ENCODE data around the gene TMEM132D. TPM values are rescaled to one million over a fixed set of nuclear protein-coding genes. Genes with fewer than 3 reads are reported as not detected.

Gene TMEM132D
- total RNA-seq, 1 experiment from 2014 or later, result 0.26 TPM

DNA sequence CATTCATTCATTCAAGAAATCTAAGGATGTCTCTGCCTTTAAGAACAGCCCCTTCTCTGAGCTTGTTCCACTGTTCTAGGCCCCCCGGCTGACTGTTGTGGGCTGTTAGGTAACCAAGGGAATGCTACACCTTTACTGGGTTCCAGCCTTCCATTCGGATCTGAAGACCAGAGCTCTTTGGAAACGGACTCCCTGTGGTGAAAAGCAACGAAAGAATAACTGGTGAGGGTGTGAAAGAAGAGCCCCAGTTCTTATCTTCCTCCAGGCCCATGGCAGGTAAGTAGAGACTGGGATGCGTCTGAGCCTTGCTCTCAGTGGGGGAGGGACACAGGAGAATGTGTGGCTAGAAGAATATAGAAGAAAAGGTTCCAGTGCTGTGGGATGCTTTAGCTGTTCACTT is 207.4 kb downstream of the TMEM132D start:
- H3K4me3 ChIP-seq, result no peak overlapping the region
- no peaks in the 10 kb centered on the region for H3K36me3 ChIP-seq
- DNase-seq, result no peak
- H3K4me1 ChIP-seq, result no peaks in the 10 kb centered on the region
- H3K27ac ChIP-seq, result no peak overlapping the region
- no peaks in the 10 kb centered on the region for H3K9me3 ChIP-seq (replicated peaks)
- no peaks in the 10 kb centered on the region for H3K27me3 ChIP-seq

DNA sequence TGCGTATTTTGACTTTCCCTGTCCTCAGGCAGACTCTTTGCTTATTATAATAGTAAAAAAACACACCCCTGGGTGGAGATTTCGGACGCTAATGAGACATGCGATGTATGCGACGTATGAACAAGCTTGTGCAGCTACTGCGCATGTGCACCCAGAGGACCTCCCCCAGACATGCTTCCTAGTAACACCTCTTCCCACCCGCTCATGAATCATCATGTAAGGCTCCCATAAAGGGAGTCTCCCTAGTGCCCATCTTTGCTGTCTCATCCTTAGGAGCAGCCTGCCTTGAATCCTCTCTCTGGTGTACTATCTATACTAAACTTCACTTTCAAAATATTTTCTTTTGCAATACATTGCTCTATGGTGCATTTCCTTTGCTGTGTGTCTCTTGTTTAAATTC is 210.1 kb downstream of the TMEM132D start:
- no peaks in the 10 kb centered on the region; the same call in 1 of the 2 replicates for H3K4me1 ChIP-seq
- H3K4me3 ChIP-seq, result no peak overlapping the region
- no peaks in the 10 kb centered on the region for H3K9me3 ChIP-seq (replicated peaks)
- no peak for DNase-seq
- H3K27ac ChIP-seq, result no peak overlapping the region
- H3K27me3 ChIP-seq, result no peaks in the 10 kb centered on the region
- no peaks in the 10 kb centered on the region for H3K36me3 ChIP-seq

GRCh38 chr12:129687731-129688130 is 216.1 kb downstream of the TMEM132D start:
- Histone ChIP-seq H3K27ac (peak overlapping the region; percentile 33; the same call in 1 of the 2 replicates), H3K4me3 (no peak overlapping the region), H3K36me3 (no peaks in the 10 kb centered on the region), H3K4me1 (peaks cover 16% of the 10 kb centered on the region), H3K27me3 (no peaks in the 10 kb centered on the region), H3K9me3 (replicated peaks) (no peaks in the 10 kb centered on the region)
- peak; percentile 58 to 77 for DNase-seq

GRCh38 chr12:129681830-129682229 is 222.0 kb downstream of the TMEM132D start:
- no peaks in the 10 kb centered on the region for H3K27me3 ChIP-seq
- DNase-seq, result no peak

DNA sequence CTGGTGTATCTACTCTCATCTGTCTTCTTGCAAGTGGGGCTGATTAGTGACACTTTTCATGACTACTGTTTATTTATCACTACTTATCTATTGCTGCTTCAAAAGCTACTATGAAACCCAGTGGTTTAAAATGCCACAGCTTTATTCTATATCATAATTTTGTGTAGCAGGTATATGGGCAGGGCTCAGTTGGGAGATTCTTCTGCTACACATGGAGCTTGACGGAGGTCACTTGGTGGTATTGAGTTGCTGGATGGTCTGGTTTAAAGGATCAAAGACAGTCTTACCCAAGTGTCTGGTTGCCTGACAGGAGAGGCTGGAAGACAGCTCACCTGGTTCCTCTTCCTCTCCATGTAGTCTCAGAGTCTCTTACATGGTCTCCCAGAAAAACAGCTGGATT is 222.7 kb downstream of the TMEM132D start:
- Histone ChIP-seq H3K36me3 (no peaks in the 10 kb centered on the region), H3K27me3 (no peaks in the 10 kb centered on the region), H3K9me3 (replicated peaks) (no peaks in the 10 kb centered on the region), H3K27ac (no peak overlapping the region), H3K4me1 (no peaks in the 10 kb centered on the region), H3K4me3 (no peak overlapping the region)
- no peak for DNase-seq

More at GRCh38 chr12:129681830-129682229, 222.0 kb downstream of the TMEM132D start:
- H3K4me3 ChIP-seq, result no peak overlapping the region
- H3K9me3 ChIP-seq (replicated peaks), result no peaks in the 10 kb centered on the region
- peaks cover under 1% of the 10 kb centered on the region for H3K4me1 ChIP-seq
- H3K36me3 ChIP-seq, result no peaks in the 10 kb centered on the region
- H3K27ac ChIP-seq, result no peak overlapping the region

- no peak overlapping the region for H3K27ac ChIP-seq
- no peaks in the 10 kb centered on the region for H3K9me3 ChIP-seq (replicated peaks)
- DNase-seq, result no peak
- no peaks in the 10 kb centered on the region for H3K4me1 ChIP-seq
- H3K27me3 ChIP-seq, result no peaks in the 10 kb centered on the region
- no peak overlapping the region for H3K4me3 ChIP-seq
- no peaks in the 10 kb centered on the region for H3K36me3 ChIP-seq
Observed at GRCh38 chr12:129676411-129676810, 227.4 kb downstream of the TMEM132D start.

GRCh38 chr12:129675947-129676346 is 227.9 kb downstream of the TMEM132D start:
- no peaks in the 10 kb centered on the region for H3K9me3 ChIP-seq (replicated peaks)
- no peaks in the 10 kb centered on the region for H3K4me1 ChIP-seq
- no peaks in the 10 kb centered on the region for H3K27me3 ChIP-seq
- no peak for DNase-seq
- H3K36me3 ChIP-seq, result no peaks in the 10 kb centered on the region
- no peak overlapping the region for H3K27ac ChIP-seq
- no peak overlapping the region for H3K4me3 ChIP-seq

DNA sequence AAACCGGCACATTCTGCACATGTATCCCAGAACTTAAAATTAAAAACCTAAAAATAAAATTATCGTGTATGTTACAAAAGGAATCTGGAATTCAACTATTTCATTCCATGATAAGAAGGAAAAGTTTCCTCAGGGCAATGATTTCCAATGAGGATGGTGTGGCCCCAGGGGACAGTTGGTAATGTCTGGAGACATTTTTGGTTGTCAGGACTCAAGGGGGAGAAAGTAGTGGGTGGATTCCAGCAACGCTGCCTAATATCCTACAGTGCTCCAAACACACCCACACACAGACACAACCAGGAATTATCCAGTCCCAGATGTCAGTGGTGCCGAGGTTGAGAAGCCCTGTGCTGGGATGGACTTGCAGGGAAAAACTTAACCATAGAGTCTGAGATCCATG is 228.3 kb downstream of the TMEM132D start:
- Histone ChIP-seq H3K27me3 (no peaks in the 10 kb centered on the region), H3K36me3 (no peaks in the 10 kb centered on the region), H3K9me3 (replicated peaks) (no peaks in the 10 kb centered on the region), H3K27ac (no peak overlapping the region), H3K4me1 (no peaks in the 10 kb centered on the region), H3K4me3 (no peak overlapping the region)
- no peak for DNase-seq

DNA sequence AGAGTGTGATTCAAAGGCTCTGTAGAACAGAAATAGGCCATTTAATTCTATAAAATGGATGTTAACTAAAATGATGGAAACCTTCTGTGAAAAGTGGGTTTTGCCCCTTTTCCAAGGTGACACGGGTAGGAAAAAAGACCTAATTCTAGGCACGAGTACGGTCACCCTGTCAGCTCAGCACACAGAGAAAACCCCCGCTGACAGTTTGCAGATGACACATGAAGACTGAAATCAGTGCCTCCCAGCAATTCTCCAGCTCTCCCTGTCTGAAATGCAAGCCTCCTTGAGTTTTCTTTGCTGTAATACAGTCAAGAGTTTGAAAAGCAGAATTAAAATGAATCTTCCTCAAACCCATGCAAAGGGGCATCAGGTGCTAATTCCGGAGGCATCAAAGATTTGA is 230.0 kb downstream of the TMEM132D start:
- H3K9me3 ChIP-seq (replicated peaks), result no peaks in the 10 kb centered on the region
- H3K27ac ChIP-seq, result no peak overlapping the region
- DNase-seq, result no peak
- no peaks in the 10 kb centered on the region for H3K27me3 ChIP-seq
- no peak overlapping the region for H3K4me3 ChIP-seq
- no peaks in the 10 kb centered on the region for H3K36me3 ChIP-seq
- no peaks in the 10 kb centered on the region for H3K4me1 ChIP-seq

DNA sequence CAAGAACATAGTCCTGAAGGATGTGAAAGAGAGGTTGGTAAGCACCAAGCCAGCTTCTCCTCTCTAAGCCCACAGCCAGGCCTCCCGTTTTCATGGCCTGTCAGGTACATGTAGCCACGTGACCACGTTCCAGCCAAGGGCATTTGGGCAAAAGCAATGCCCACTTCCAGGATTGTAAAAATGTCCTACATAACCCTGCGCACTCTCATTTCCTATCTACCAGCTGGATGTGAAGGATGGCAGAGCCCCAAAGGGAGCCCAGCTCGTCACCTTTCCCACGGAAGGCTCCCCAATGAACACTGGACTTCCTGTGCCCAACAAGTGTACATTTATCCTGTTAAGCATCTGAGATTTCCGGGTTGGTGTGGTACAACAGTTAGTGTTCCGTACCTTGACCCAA is 231.7 kb downstream of the TMEM132D start:
- Histone ChIP-seq H3K27ac (no peak overlapping the region), H3K4me3 (no peak overlapping the region), H3K4me1 (no peaks in the 10 kb centered on the region), H3K9me3 (replicated peaks) (no peaks in the 10 kb centered on the region), H3K36me3 (no peaks in the 10 kb centered on the region), H3K27me3 (no peaks in the 10 kb centered on the region)
- no peak for DNase-seq

GRCh38 chr12:129670256-129670920 is 233.4 kb downstream of the TMEM132D start:
- no peak for DNase-seq
- Histone ChIP-seq H3K36me3 (no peaks in the 10 kb centered on the region), H3K27me3 (no peaks in the 10 kb centered on the region), H3K27ac (no peak overlapping the region), H3K9me3 (replicated peaks) (no peaks in the 10 kb centered on the region), H3K4me3 (no peak overlapping the region), H3K4me1 (no peaks in the 10 kb centered on the region)

GRCh38 chr12:129665414-129665813 is 238.4 kb downstream of the TMEM132D start:
- no peak for DNase-seq
- Histone ChIP-seq H3K4me3 (no peak overlapping the region), H3K27ac (no peak overlapping the region)

GRCh38 chr12:129662234-129662633 is 241.6 kb downstream of the TMEM132D start:
- H3K4me3 ChIP-seq, result no peak overlapping the region
- no peak for DNase-seq

More at GRCh38 chr12:129665414-129665813, 238.4 kb downstream of the TMEM132D start:
- Histone ChIP-seq H3K36me3 (no peaks in the 10 kb centered on the region), H3K9me3 (replicated peaks) (no peaks in the 10 kb centered on the region), H3K27me3 (no peaks in the 10 kb centered on the region), H3K4me1 (no peaks in the 10 kb centered on the region)

GRCh38 chr12:129660946-129661345 is 242.9 kb downstream of the TMEM132D start:
- H3K27me3 ChIP-seq, result no peaks in the 10 kb centered on the region
- H3K4me1 ChIP-seq, result peaks cover 4% of the 10 kb centered on the region; the same call in 1 of the 2 replicates
- H3K27ac ChIP-seq, result no peak overlapping the region
- H3K36me3 ChIP-seq, result no peaks in the 10 kb centered on the region
- H3K4me3 ChIP-seq, result no peak overlapping the region
- DNase-seq, result no peak
- H3K9me3 ChIP-seq (replicated peaks), result no peaks in the 10 kb centered on the region

More at GRCh38 chr12:129662234-129662633, 241.6 kb downstream of the TMEM132D start:
- no peaks in the 10 kb centered on the region for H3K27me3 ChIP-seq
- H3K36me3 ChIP-seq, result no peaks in the 10 kb centered on the region
- H3K27ac ChIP-seq, result no peak overlapping the region
- peaks cover 4% of the 10 kb centered on the region; the same call in 1 of the 2 replicates for H3K4me1 ChIP-seq
- H3K9me3 ChIP-seq (replicated peaks), result no peaks in the 10 kb centered on the region

GRCh38 chr12:129659961-129660622 is 243.7 kb downstream of the TMEM132D start:
- Histone ChIP-seq H3K27me3 (no peaks in the 10 kb centered on the region), H3K9me3 (replicated peaks) (no peaks in the 10 kb centered on the region), H3K4me1 (peaks cover 4% of the 10 kb centered on the region; the same call in 1 of the 2 replicates), H3K4me3 (no peak overlapping the region), H3K27ac (no peak overlapping the region), H3K36me3 (no peaks in the 10 kb centered on the region)
- DNase-seq, result peak; percentile 38 to 65

Data from SJCRH30 (cell line).